Ovary (tissue), 3 donors: Measurements from ENCODE around the gene RILPL2.

Source experiments
- CTCF ChIP-seq, 3 donors: fragments of 450-650 bp in 2 of 3; fragments of 200-600 bp in 1 of 3; IDR thresholded peaks; one replicate each; pipeline versions ENCODE4 v1.5.1 to v1.8.0; 2016 to 2022; ENCODE audit warnings: antibody characterized with exemption in 3 of 3, mild to moderate bottlenecking in 1 of 3
- EP300 ChIP-seq: sonication (generic); formaldehyde crosslinking; IDR thresholded peaks from one replicate; pipeline ENCODE4 v1.6.1; 2017; ENCODE audit warnings: antibody characterized with exemption
- POLR2A ChIP-seq: fragments of 450-650 bp; IDR thresholded peaks from one replicate; pipeline ENCODE4 v1.6.1; 2017; ENCODE audit warnings: antibody characterized with exemption, mild to moderate bottlenecking, moderate library complexity
- donor health status: DM: no; HTN: no; CAD: no.

GRCh38 chr12:123396954-123397353 is 39.5 kb downstream of the RILPL2 start:
- TF ChIP-seq CTCF (IDR thresholded peaks at IDR 0.05) (no peak), POLR2A (no peak), EP300 (no peak)
